Measurements from ENCODE around the gene HTR3A. TPM values are rescaled to one million over a fixed set of nuclear protein-coding genes. Genes with fewer than 3 reads are reported as not detected.

The HTR3A gene
- total and polyA plus RNA-seq, 2 experiments from 2014 or later = 5.8 to 8.1 TPM

DNA sequence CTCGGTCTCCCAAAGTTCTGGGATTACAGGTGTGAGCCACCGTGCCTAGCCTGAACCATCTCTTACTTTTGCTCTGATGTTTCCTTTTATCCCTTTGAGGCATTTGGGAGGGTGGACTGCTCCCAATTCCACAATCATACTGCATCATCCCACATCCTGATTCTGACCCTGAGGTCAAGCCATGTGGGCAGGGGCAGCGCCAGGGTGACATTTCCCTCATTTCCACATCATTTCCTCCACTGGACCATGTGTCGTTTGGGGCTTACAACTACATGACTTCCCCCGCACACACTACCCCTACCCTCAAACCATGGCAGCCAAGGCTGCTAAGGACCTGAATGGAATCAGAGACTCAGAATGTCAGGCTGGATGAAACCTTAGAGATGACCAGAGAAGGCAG lies 58.2 kb downstream of the HTR3A start:
- TF ChIP-seq EZH2phosphoT487 (IDR thresholded peaks at IDR 0.05; ENCODE audit: unreplicated experiment) (no peak), JUNB (IDR thresholded peaks at IDR 0.05; ENCODE audit: unreplicated experiment) (no peak), EZH2 (IDR thresholded peaks at IDR 0.05; ENCODE audit: low read depth, unreplicated experiment) (no peak), REST (IDR thresholded peaks at IDR 0.05; ENCODE audit: unreplicated experiment) (no peak), ZNF331 (CRISPR knock-in tag; IDR thresholded peaks at IDR 0.05; ENCODE audit: low read depth) (no peak), ZNF114 (CRISPR knock-in tag; IDR thresholded peaks at IDR 0.05) (no peak), STAT1 (IDR thresholded peaks at IDR 0.05; ENCODE audit: unreplicated experiment) (no peak), POLR2AphosphoS5 (IDR thresholded peaks at IDR 0.05; ENCODE audit: low read depth) (no peak), CREB1 (CRISPR knock-in tag; IDR thresholded peaks at IDR 0.05; ENCODE audit: low read depth) (no peak), NANOG (IDR thresholded peaks at IDR 0.05; ENCODE audit: borderline replicate concordance) (no peak)
- TF ChIP-seq, protein P1, sequence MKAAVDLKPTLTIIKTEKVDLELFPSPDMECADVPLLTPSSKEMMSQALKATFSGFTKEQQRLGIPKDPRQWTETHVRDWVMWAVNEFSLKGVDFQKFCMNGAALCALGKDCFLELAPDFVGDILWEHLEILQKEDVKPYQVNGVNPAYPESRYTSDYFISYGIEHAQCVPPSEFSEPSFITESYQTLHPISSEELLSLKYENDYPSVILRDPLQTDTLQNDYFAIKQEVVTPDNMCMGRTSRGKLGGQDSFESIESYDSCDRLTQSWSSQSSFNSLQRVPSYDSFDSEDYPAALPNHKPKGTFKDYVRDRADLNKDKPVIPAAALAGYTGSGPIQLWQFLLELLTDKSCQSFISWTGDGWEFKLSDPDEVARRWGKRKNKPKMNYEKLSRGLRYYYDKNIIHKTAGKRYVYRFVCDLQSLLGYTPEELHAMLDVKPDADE (IDR thresholded peaks at IDR 0.05) = no peak
- TF ChIP-seq, protein P2, sequence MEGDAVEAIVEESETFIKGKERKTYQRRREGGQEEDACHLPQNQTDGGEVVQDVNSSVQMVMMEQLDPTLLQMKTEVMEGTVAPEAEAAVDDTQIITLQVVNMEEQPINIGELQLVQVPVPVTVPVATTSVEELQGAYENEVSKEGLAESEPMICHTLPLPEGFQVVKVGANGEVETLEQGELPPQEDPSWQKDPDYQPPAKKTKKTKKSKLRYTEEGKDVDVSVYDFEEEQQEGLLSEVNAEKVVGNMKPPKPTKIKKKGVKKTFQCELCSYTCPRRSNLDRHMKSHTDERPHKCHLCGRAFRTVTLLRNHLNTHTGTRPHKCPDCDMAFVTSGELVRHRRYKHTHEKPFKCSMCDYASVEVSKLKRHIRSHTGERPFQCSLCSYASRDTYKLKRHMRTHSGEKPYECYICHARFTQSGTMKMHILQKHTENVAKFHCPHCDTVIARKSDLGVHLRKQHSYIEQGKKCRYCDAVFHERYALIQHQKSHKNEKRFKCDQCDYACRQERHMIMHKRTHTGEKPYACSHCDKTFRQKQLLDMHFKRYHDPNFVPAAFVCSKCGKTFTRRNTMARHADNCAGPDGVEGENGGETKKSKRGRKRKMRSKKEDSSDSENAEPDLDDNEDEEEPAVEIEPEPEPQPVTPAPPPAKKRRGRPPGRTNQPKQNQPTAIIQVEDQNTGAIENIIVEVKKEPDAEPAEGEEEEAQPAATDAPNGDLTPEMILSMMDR (conservative IDR thresholded peaks at IDR 0.05; ENCODE audit: low read depth in 2 of 2) = no peak
- TF ChIP-seq, protein P3, sequence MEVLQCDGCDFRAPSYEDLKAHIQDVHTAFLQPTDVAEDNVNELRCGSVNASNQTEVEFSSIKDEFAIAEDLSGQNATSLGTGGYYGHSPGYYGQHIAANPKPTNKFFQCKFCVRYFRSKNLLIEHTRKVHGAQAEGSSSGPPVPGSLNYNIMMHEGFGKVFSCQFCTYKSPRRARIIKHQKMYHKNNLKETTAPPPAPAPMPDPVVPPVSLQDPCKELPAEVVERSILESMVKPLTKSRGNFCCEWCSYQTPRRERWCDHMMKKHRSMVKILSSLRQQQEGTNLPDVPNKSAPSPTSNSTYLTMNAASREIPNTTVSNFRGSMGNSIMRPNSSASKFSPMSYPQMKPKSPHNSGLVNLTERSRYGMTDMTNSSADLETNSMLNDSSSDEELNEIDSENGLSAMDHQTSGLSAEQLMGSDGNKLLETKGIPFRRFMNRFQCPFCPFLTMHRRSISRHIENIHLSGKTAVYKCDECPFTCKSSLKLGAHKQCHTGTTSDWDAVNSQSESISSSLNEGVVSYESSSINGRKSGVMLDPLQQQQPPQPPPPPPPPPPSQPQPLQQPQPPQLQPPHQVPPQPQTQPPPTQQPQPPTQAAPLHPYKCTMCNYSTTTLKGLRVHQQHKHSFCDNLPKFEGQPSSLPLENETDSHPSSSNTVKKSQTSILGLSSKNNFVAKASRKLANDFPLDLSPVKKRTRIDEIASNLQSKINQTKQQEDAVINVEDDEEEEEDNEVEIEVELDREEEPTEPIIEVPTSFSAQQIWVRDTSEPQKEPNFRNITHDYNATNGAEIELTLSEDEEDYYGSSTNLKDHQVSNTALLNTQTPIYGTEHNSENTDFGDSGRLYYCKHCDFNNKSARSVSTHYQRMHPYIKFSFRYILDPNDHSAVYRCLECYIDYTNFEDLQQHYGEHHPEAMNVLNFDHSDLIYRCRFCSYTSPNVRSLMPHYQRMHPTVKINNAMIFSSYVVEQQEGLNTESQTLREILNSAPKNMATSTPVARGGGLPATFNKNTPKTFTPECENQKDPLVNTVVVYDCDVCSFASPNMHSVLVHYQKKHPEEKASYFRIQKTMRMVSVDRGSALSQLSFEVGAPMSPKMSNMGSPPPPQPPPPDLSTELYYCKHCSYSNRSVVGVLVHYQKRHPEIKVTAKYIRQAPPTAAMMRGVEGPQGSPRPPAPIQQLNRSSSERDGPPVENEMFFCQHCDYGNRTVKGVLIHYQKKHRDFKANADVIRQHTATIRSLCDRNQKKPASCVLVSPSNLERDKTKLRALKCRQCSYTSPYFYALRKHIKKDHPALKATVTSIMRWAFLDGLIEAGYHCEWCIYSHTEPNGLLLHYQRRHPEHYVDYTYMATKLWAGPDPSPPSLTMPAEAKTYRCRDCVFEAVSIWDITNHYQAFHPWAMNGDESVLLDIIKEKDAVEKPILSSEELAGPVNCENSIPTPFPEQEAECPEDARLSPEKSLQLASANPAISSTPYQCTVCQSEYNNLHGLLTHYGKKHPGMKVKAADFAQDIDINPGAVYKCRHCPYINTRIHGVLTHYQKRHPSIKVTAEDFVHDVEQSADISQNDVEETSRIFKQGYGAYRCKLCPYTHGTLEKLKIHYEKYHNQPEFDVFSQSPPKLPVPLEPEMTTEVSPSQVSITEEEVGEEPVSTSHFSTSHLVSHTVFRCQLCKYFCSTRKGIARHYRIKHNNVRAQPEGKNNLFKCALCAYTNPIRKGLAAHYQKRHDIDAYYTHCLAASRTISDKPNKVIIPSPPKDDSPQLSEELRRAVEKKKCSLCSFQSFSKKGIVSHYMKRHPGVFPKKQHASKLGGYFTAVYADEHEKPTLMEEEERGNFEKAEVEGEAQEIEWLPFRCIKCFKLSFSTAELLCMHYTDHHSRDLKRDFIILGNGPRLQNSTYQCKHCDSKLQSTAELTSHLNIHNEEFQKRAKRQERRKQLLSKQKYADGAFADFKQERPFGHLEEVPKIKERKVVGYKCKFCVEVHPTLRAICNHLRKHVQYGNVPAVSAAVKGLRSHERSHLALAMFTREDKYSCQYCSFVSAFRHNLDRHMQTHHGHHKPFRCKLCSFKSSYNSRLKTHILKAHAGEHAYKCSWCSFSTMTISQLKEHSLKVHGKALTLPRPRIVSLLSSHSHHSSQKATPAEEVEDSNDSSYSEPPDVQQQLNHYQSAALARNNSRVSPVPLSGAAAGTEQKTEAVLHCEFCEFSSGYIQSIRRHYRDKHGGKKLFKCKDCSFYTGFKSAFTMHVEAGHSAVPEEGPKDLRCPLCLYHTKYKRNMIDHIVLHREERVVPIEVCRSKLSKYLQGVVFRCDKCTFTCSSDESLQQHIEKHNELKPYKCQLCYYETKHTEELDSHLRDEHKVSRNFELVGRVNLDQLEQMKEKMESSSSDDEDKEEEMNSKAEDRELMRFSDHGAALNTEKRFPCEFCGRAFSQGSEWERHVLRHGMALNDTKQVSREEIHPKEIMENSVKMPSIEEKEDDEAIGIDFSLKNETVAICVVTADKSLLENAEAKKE (CRISPR knock-in tag; IDR thresholded peaks at IDR 0.05) = no peak
- H3K79me2 ChIP-seq (replicated peaks; ENCODE audit: insufficient read depth) = no peaks in the 10 kb centered on the region
- Mint-ChIP-seq H3K9me3 (no peaks in the 10 kb centered on the region; the same call in 2 of the 3 replicates), H3K36me3 (ENCODE audit: low read depth) (no peaks in the 10 kb centered on the region), H3K27ac (no peak overlapping the region), H3K4me3 (no peak overlapping the region), H3K27me3 (ENCODE audit: insufficient read depth, low read depth, poor library complexity) (peaks cover 10% of the 10 kb centered on the region), H3K4me1 (no peaks in the 10 kb centered on the region)
- H3K4me3 ChIP-seq = no peak overlapping the region
- no peak overlapping the region for H3K4me2 ChIP-seq
- H3K27me3 ChIP-seq (ENCODE audit: insufficient read depth) = no peaks in the 10 kb centered on the region
- H3K36me3 ChIP-seq (ENCODE audit: insufficient read depth) = no peaks in the 10 kb centered on the region
- no peak overlapping the region for H3K27ac ChIP-seq (ENCODE audit: low read depth)
- H2AFZ ChIP-seq = no peak overlapping the region
- H3K9me2 ChIP-seq (ENCODE audit: insufficient read depth) = peaks cover 6% of the 10 kb centered on the region; the same call in 1 of the 2 replicates
- H3K4me1 ChIP-seq (ENCODE audit: insufficient read depth) = peaks cover 5% of the 10 kb centered on the region; the same call in 1 of the 2 replicates
- ATAC-seq = no peak
- DNase-seq (ENCODE audit: low spot score) = no peak
- H4K20me1 ChIP-seq (replicated peaks; ENCODE audit: insufficient read depth) = no peaks in the 10 kb centered on the region
- H3F3A ChIP-seq (replicated peaks; ENCODE audit: low read depth) = 0 out of 2 replicates have a peak, but pooled peaks cover 2% of the 10 kb centered on the region
